CD14-positive monocyte (primary cell): ENCODE measurements around the gene MALRD1. TPM values are rescaled to one million over a fixed set of nuclear protein-coding genes. Genes with fewer than 3 reads are reported as not detected.
A peak's percentile ranks its signal among the peaks of the same experiment; 100 is the strongest.

Source experiments
- DNase-seq, 3 donors: peaks; one replicate each; pipeline ENCODE4 v3.0.0-alpha.2; 2011 to 2022
- H2AFZ ChIP-seq: 2 replicates; pipeline ENCODE4 v1.6.0; 2012; ENCODE audit warnings: mild to moderate bottlenecking, low read depth, low read length, inconsistent platforms; ENCODE audit not compliant: insufficient read depth, poor library complexity, severe bottlenecking
- H3K27ac ChIP-seq, 2 donors: 1 replicate in 1 of 2; 2 replicates in 1 of 2; pipeline ENCODE4 v1.5.1; 2012 to 2013; ENCODE audit warnings: low read length in 2 of 2, control low read depth in 1 of 2, inconsistent platforms in 1 of 2, low read depth in 1 of 2, mild to moderate bottlenecking in 1 of 2
- H3K27me3 ChIP-seq, 2 donors: one replicate each; pipeline versions ENCODE4 v1.6.0 to v1.6.1; 2011 to 2013; ENCODE audit warnings: low read length in 2 of 2; ENCODE audit not compliant: control insufficient read depth in 2 of 2, insufficient read depth in 2 of 2
- H3K36me3 ChIP-seq, 2 donors: replicated peaks in 1 of 2; 1 replicate in 1 of 2; 2 replicates in 1 of 2; pipeline versions ENCODE4 v1.5.1 to v1.6.1; 2012 to 2013; ENCODE audit warnings: low read length in 2 of 2, control low read depth in 1 of 2, inconsistent platforms in 1 of 2, mild to moderate bottlenecking in 1 of 2; ENCODE audit not compliant: insufficient read depth in 2 of 2, control insufficient read depth in 1 of 2
- H3K4me1 ChIP-seq, 2 donors: 1 replicate in 1 of 2; 2 replicates in 1 of 2; pipeline versions ENCODE4 v1.5.1 to v1.6.1; 2012 to 2013; ENCODE audit warnings: low read length in 2 of 2, control low read depth in 1 of 2, inconsistent platforms in 1 of 2, mild to moderate bottlenecking in 1 of 2, moderate library complexity in 1 of 2; ENCODE audit not compliant: insufficient read depth in 2 of 2, control insufficient read depth in 1 of 2
- H3K4me2 ChIP-seq: replicated peaks from 2 replicates; pipeline ENCODE3; 2012; ENCODE audit warnings: low read length, moderate library complexity, mild to moderate bottlenecking; ENCODE audit not compliant: poor library complexity, severe bottlenecking; ENCODE audit errors: extremely low read depth
- H3K4me3 ChIP-seq, 3 experiments: fragments of 200-600 bp in 1 of 3; sonication (generic) in 1 of 3; replicated peaks in 1 of 3; 1 replicate in 2 of 3; 2 replicates in 1 of 3; pipeline ENCODE4 v1.5.1; 2011 to 2013; ENCODE audit warnings: low read length in 3 of 3, mild to moderate bottlenecking in 3 of 3, control low read depth in 2 of 3, low read depth in 2 of 3, inconsistent platforms in 1 of 3, moderate library complexity in 1 of 3
- H3K79me2 ChIP-seq: 2 replicates; pipeline ENCODE4 v1.6.0; 2012; ENCODE audit warnings: mild to moderate bottlenecking, control low read depth, inconsistent platforms, low read length, moderate library complexity; ENCODE audit not compliant: insufficient read depth
- H3K9ac ChIP-seq: 2 replicates; pipeline ENCODE4 v1.6.0; 2017; ENCODE audit warnings: low read length, mild to moderate bottlenecking; ENCODE audit not compliant: insufficient read depth, poor library complexity, severe bottlenecking
- H3K9me3 ChIP-seq, 2 donors: replicated peaks in 1 of 2; 1 replicate in 1 of 2; 2 replicates in 1 of 2; pipeline versions ENCODE4 v1.5.1 to v1.6.1; 2012 to 2013; ENCODE audit warnings: low read length in 2 of 2, control low read depth in 1 of 2; ENCODE audit not compliant: control insufficient read depth in 1 of 2, insufficient read depth in 1 of 2
- H4K20me1 ChIP-seq: 2 replicates; pipeline ENCODE4 v1.6.0; 2012; ENCODE audit warnings: mild to moderate bottlenecking, low read length, control low read depth, moderate library complexity; ENCODE audit not compliant: insufficient read depth
- H3K27ac Mint-ChIP-seq, 7 donors: one replicate each; pipeline ENCODE4 v1.8.0; 2020; ENCODE audit warnings: mild to moderate bottlenecking in 7 of 7, mixed read lengths in 7 of 7, moderate library complexity in 6 of 7, inconsistent platforms in 2 of 7
- H3K27me3 Mint-ChIP-seq, 3 donors: one replicate each; pipeline ENCODE4 v1.8.0; 2021 to 2022; ENCODE audit warnings: low read depth in 3 of 3, mild to moderate bottlenecking in 3 of 3, mixed read lengths in 3 of 3, moderate library complexity in 3 of 3, inconsistent platforms in 1 of 3
- H3K36me3 Mint-ChIP-seq, 2 donors: one replicate each; pipeline ENCODE4 v1.8.0; 2020; ENCODE audit warnings: mixed read lengths in 2 of 2, inconsistent platforms in 1 of 2, mild to moderate bottlenecking in 1 of 2
- H3K4me1 Mint-ChIP-seq: one replicate; pipeline ENCODE4 v1.8.0; 2020; ENCODE audit warnings: mild to moderate bottlenecking, mixed read lengths
- H3K4me3 Mint-ChIP-seq, 2 donors: one replicate each; pipeline ENCODE4 v1.8.0; 2020; ENCODE audit warnings: mild to moderate bottlenecking in 2 of 2, mixed read lengths in 2 of 2, moderate library complexity in 1 of 2
- H3K9me3 Mint-ChIP-seq, 7 donors: one replicate each; pipeline ENCODE4 v1.8.0; 2020 to 2022; ENCODE audit warnings: mixed read lengths in 7 of 7, mild to moderate bottlenecking in 6 of 7, moderate library complexity in 6 of 7, inconsistent platforms in 2 of 7
- WGBS: methylation state at CpG from one replicate; pipeline ENCODE4 v1.1.5; 2013; ENCODE audit warnings: missing lambda C conversion rate; ENCODE audit not compliant: insufficient coverage; 5-methylcytosine and 5-hydroxymethylcytosine counted together
- intact Hi-C, 2 donors: fragments of 100-400 bp; cut with micrococcal nuclease; formaldehyde crosslinking; loops; one replicate each; pipeline versions ENCODE4 v1.15.0 to v1.15.1; 2023
- polyA plus RNA-seq, 3 donors: library from polyadenylated mRNA; depleted of rRNA in 1 of 3; unstranded in 2 of 3; stranded (reverse) in 1 of 3; fragments of 300-500 nt in 2 of 3; fragments of >200 nt in 1 of 3; fragmentation: Illumina TruSeq in 2 of 3; gene quantifications; 1 replicate in 2 of 3; 2 replicates in 1 of 3; pipeline ENCODE4 v1.2.3, GENCODE V29; 2012 to 2021
- TF ChIP-seq, protein P1 (sequence below): fragments of 200-600 bp; IDR thresholded peaks from one replicate; pipeline ENCODE4 v1.8.0; 2022; ENCODE audit warnings: antibody characterized with exemption, mild to moderate bottlenecking

MALRD1 gene
- polyA plus RNA-seq, 3 donors: not detected

DNA sequence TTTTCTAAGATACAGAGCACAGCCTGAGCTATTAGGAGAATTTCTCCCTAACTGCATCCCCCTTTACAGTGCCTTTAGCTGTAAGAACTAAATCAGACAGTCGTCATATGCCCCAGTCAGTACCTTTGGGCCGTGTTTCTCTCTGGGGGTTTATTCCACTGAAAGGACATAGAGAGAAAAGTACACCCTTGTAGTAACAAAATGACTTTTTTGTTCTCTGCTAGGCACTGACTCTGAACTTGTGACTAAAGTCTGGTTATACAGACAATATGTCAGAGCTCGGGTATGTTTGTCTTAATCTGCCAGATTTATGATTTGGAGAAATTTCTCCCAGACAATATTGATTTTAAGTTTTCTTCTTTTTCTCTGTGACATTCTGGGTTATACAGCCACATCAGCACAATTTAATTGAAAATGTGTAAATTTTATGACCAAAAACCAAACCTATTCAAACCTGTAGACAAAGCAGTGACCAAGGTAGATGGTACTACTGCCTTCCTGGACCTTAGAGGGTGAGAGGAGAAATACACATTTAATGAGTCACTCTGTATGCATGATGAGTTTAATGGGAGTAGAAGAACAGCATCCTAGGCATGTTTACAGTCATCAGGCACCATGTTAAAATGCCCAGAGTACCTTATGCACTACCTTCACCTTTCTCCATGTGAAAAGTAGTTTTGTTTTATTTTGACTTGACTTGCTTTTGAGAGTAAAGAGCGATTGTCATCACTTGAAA lies 611.5 kb downstream of the MALRD1 start:
- peaks cover 7% of the 10 kb centered on the region for H3K4me1 Mint-ChIP-seq
- H3K9me3 Mint-ChIP-seq: peaks cover 0 to 4% (median 3%) of the 10 kb centered on the region in 7 donors
- Histone ChIP-seq H3K9me3 (no peaks in the 10 kb centered on the region), H3K4me1 (peaks cover 5% of the 10 kb centered on the region in 2 donors), H4K20me1 (no peaks in the 10 kb centered on the region), H3K4me3 (no peak overlapping the region), H2AFZ (no peak overlapping the region), H3K4me2 (no peak overlapping the region), H3K9ac (no peak overlapping the region), H3K27ac (no peak overlapping the region), H3K27me3 (no peaks in the 10 kb centered on the region), H3K36me3 (no peaks in the 10 kb centered on the region), H3K79me2 (no peaks in the 10 kb centered on the region)
- TF ChIP-seq, protein P1, sequence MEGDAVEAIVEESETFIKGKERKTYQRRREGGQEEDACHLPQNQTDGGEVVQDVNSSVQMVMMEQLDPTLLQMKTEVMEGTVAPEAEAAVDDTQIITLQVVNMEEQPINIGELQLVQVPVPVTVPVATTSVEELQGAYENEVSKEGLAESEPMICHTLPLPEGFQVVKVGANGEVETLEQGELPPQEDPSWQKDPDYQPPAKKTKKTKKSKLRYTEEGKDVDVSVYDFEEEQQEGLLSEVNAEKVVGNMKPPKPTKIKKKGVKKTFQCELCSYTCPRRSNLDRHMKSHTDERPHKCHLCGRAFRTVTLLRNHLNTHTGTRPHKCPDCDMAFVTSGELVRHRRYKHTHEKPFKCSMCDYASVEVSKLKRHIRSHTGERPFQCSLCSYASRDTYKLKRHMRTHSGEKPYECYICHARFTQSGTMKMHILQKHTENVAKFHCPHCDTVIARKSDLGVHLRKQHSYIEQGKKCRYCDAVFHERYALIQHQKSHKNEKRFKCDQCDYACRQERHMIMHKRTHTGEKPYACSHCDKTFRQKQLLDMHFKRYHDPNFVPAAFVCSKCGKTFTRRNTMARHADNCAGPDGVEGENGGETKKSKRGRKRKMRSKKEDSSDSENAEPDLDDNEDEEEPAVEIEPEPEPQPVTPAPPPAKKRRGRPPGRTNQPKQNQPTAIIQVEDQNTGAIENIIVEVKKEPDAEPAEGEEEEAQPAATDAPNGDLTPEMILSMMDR: no peak
- no peak overlapping the region for H3K27ac Mint-ChIP-seq
- WGBS: no CpG with 5 or more reads among the region's 4 CpGs
- intact Hi-C loops: no loop called here
- DNase-seq: no peak
- no peaks in the 10 kb centered on the region for H3K36me3 Mint-ChIP-seq
- no peak overlapping the region for H3K4me3 Mint-ChIP-seq
- no peaks in the 10 kb centered on the region for H3K27me3 Mint-ChIP-seq

DNA sequence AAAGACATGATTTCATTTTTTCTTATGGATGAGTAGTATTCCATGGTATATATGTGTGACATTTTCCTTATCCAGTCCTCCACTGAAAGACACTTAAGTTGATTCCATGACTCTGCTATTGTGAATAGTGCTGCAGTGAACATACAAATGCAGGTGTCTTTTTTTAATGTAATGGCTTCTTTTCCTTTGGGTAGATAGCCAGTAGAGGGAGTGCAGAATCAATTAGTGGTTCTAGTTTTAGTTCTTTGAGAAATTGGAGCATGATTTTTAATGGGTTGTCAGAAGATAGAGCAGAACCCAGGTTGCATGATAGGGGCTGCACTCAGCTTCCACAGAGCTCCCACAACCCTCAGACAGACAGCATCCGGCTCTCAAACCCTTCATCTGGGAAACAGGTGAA lies 614.7 kb downstream of the MALRD1 start:
- WGBS: no CpG with 5 or more reads among the region's 1 CpG
- no peak overlapping the region for H3K4me3 Mint-ChIP-seq
- intact Hi-C loops: no loop called here

More for the DNA sequence above, 614.7 kb downstream of the MALRD1 start:
- H3K27ac Mint-ChIP-seq: no peak overlapping the region
- H3K4me2 ChIP-seq: no peak overlapping the region
- H3K27ac ChIP-seq: no peak overlapping the region
- H3K36me3 ChIP-seq: no peaks in the 10 kb centered on the region
- peaks cover 7% of the 10 kb centered on the region for H3K4me1 Mint-ChIP-seq
- H3K9me3 ChIP-seq: peaks cover 0 to 7% of the 10 kb centered on the region in 2 donors
- no peaks in the 10 kb centered on the region for H3K36me3 Mint-ChIP-seq
- no peaks in the 10 kb centered on the region for H3K27me3 ChIP-seq
- no peak overlapping the region for H3K4me3 ChIP-seq
- DNase-seq: no peak
- H4K20me1 ChIP-seq: no peaks in the 10 kb centered on the region
- TF ChIP-seq, protein P1: peak; percentile 19
- peak overlapping the region; percentile 49 for H2AFZ ChIP-seq
- H3K9ac ChIP-seq: no peak overlapping the region
- no peaks in the 10 kb centered on the region for H3K27me3 Mint-ChIP-seq
- H3K79me2 ChIP-seq: no peaks in the 10 kb centered on the region
- H3K4me1 ChIP-seq: peaks cover 5% of the 10 kb centered on the region in 2 donors
- H3K9me3 Mint-ChIP-seq: peaks cover 3 to 13% (median 10%) of the 10 kb centered on the region in 7 donors
